HUDEP-2 (cell line): ENCODE data around the gene RNASE7.

Experiments
- DNase-seq, 76 experiments: peaks; one replicate each; lab custom pipeline; 2025; ENCODE audit not compliant: unreplicated experiment in 76 of 76; lab: John Stamatoyannopoulos, UW

RNASE7 gene

GRCh38 chr14:21042918-21043317, 756 bp downstream of the RNASE7 start:
- peak in 10 of 76 experiments; percentile 3 to 27 (median 15) for DNase-seq

DNA sequence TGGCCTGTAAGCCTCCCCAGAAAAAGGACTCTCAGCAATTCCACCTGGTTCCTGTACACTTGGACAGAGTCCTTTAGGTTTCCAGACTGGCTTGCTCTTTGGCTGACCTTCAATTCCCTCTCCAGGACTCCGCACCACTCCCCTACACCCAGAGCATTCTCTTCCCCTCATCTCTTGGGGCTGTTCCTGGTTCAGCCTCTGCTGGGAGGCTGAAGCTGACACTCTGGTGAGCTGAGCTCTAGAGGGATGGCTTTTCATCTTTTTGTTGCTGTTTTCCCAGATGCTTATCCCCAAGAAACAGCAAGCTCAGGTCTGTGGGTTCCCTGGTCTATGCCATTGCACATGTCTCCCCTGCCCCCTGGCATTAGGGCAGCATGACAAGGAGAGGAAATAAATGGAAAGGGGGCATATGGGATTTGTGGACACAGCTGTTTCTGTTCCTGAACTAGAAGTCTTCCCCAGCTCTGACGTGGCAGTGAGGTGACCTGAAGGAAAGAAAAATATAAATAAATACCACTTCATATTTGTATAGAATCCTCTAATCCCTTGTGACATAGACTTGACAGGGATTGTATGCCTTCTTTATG, 1.3 kb downstream of the RNASE7 start:
- no peak for DNase-seq

DNA sequence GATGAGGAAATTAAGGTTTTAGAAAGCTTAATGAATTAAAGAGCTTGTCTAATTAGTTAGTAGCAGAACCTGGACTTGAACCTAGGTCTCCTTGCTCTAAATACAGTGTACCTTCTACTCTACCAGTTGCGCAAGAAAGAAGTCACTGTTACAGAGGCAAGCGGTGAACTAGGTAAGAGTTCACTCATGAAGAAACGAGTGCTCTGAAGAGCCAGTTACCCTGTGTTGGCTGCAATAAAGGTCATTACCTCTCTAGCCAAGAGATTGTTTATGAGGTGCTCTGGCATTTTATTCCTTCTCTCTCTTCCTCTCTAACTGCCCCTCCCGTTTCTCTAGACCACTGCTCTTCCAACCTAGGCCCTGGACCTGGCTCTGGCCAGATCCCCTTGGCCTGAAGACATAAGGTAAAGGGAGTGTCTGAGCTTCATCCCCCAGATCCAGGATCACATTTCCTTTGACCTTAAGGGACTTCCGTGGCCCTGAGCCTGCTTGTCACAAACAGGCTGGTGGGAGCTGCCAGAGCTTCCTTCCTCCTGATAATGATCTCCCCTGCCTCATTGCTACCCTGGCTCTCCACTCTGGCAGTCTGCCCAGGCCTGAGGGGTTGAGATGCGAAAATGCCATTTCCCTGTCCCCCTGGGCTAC, 1.9 kb downstream of the RNASE7 start:
- DNase-seq: peak in 56 of 76 experiments; percentile 7 to 72 (median 38)

DNA sequence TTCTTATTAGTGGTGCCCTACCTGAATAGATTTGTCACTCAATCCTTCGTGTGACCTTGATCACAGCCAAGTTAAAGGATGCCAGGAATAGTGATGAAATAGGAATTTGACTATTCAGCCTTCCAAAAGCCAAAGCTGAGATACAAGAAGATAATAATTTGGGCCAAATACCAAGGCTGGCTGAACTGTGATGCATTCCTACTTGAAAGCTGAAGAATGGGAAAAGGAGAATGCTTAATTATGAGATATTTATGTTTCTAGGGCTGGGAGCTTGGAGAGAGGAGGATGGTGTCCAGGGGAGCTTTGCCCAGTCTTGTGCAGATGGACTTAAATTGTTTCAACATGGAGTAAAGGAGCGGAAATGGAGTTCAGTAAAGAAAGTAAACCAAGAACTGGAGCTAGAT, 5.2 kb downstream of the RNASE7 start:
- DNase-seq: no peak

DNA sequence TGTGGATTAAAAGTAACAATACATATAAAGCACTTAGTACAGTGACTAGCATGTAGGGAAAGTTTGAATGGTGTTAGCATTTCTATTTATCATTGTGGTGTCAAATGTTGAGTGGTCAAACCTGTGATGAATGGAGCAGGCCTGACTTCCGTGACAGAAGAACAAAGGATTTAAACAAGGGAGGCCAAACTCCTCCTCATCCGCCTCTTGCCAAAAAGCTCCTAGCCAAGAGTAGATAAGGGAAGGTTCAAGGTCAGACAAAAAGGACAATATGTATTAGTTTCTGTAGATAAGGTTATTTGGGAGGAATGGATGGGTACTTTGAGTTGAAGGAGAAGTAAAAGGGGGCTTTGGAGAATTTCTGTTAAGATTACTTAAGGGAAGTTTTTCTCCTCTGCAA, 6.5 kb downstream of the RNASE7 start:
- DNase-seq: peak in 1 of 76 experiments; percentile 7

DNA sequence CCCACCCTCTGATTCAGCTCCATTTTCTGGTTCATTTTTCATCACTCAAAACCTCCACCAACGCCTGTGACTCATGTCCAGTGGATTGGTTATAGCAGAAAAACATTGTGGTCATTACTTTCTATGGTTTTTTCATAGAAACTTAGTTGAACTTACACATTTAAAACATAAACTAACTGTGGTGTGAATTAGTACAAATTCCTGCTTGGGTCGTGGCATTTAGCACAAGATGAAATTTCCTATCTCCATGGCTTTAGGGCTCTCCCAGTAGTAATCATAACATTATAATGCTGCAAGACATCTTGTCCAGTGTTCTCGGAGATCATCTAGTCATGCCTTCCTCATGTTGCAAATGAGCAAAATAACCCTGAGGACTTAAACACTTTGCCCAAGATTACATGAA, 7.1 kb downstream of the RNASE7 start:
- DNase-seq: no peak

GRCh38 chr14:21050597-21050996, 8.4 kb downstream of the RNASE7 start:
- no peak for DNase-seq

GRCh38 chr14:21053184-21054122, 11.3 kb downstream of the RNASE7 start:
- no peak for DNase-seq

- DNase-seq: no peak
Observed at GRCh38 chr14:21054123-21054767, 12.1 kb downstream of the RNASE7 start.

- DNase-seq: no peak
Observed at GRCh38 chr14:21054768-21055145, 12.6 kb downstream of the RNASE7 start.

DNA sequence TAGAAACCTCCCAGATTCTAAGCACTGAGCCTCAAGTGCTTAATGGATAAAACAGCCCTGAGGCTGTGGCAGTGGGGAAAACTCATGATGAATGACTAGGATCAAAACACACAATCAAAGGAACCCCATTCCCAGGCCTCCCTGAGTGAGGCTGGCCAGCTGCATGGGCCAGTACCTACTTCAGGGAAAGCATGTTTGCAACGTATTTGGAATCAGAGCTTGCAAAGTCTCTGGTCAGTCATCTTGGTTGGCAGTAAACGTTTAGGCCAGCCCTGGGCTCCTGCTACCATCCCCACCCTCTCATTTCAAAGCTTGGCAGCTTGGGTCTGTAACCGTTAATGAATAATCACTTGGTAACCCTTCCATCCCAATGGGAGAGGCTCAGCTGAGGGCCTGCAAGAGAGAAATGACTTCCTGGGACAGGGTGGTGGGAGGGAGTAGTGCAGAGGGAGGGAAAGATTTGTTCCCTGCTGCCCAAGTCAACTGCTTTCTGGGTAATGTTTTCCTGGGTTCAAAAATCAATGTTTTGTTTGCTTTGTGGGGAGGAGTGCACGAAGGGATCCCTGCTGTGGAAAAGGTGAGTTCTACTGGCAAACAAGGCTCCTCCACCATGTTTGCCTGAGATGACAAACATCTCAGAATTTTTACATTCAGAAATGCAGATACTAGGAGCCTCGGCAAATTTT, 13.4 kb downstream of the RNASE7 start:
- DNase-seq: no peak

GRCh38 chr14:21056520-21057163, 14.5 kb downstream of the RNASE7 start:
- no peak for DNase-seq

GRCh38 chr14:21057803-21058675, 15.9 kb downstream of the RNASE7 start, which contains the start of gene RNASE8:
RNASE8 (plus strand) TSS chr14:21057822; CDS start chr14:21057893, 71 bp downstream.
- peak in 5 of 76 experiments; percentile 3 to 17 (median 9) for DNase-seq

- no peak for DNase-seq
Observed at GRCh38 chr14:21058903-21059302, 16.7 kb downstream of the RNASE7 start.

DNA sequence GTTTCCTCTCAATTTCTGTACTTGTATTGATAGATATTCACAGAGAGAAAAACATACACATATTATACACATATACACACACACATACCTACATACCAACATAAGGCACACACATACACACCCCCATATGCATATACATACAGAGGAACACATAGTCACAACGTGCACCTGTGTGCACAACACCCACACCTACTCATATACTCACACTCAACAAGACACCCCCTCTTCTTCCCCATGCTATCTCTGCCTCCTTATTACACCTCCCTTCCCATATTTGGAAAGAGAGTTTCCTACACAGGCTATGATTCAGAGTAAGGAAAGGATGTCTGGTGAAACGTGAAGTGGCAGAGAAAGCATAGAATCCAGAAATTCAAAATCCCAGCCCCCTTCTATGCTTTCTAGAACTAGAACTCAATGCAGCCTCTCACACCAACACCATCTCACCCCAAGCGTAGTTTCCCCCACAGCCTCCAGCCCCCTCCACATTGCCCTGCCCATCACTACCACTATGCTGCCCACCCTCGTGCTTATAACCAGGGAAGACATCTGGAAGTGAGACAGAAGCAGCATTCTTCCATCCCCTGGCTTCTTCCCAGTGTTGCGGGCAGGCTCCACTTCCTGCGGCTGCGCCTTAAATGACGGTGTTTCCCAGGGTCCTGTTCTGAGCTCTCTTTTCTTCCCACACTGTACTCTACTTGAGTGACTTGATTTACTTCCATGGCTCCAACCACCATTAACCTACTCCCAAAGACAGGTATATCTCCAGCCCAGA, 17.9 kb downstream of the RNASE7 start:
- DNase-seq: no peak

DNA sequence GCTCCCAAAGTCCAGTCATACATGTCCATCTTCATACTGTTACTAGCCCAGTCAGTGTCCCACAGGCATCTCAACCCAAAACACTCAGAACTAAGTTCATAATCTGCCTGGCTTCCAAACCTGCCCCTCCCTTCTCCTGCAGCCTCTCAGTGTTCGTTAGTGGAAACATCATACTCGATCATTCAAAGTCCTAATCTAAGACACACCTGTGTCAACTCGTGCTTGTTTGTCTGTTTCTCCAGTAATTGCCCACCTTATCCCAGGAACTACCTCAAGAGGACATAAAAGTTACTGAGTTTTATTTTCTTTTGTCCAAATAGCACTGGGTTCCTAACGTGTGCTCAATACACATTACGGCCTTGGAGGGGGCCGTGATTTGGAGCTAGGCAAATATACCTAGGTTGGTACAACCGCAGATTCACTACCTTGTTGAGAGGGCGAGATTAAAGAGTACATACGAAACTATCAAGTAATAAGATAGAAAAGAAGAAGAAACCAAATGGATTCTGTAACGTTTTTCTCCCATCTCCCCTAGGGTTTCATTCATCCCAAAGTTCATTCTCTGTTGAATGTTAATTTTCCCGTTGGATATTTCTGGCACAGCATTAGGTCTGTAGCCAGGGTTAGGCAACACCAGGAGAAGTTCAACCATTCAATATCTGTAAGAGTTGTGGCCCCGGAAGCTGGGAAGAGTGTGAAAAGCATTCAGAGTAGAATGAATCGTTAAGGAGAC, 18.6 kb downstream of the RNASE7 start:
- DNase-seq: no peak

GRCh38 chr14:21061347-21061668, 19.1 kb downstream of the RNASE7 start:
- DNase-seq: no peak

DNA sequence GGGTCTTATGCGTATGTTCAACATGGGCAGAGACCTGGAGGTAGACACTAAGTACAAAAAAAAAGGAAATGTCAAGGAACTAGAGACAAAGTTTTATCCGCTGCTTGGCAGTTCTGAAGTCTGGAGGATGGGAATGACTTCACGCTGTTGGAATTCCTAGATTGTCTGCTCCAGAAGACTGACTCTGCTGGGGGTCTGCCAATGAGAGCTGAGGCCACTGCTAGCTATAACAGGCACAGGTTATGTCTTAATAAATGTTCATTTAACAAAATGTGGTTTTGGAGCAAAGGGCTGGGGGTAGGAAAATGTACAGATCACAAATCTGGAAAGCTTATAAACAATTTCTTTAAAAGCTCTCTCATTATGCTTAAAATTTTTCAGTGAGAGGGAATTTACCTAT, 21.3 kb downstream of the RNASE7 start:
- no peak for DNase-seq
